ENCODE measurements around the gene MGAT4A. TPM values are rescaled to one million over a fixed set of nuclear protein-coding genes. Genes with fewer than 3 reads are reported as not detected.

The MGAT4A gene
- total and polyA plus RNA-seq, 9 donors: 3.9 to 14.7 (median 12.6) TPM

- intact Hi-C loops (cut with DNase I): no loop called here
- no peak for TF ChIP-seq EP300 (IDR thresholded peaks at IDR 0.05)
- TF ChIP-seq CTCF (IDR thresholded peaks at IDR 0.05): no peak
- TF ChIP-seq POLR2A (IDR thresholded peaks at IDR 0.05): no peak
- Histone ChIP-seq H3K9me3 (no peaks in the 10 kb centered on the region), H3K4me3 (no peak overlapping the region), H3K36me3 (no peaks in the 10 kb centered on the region), H3K27ac (no peak overlapping the region), H3K27me3 (no peaks in the 10 kb centered on the region), H3K4me1 (ENCODE audit: insufficient read depth) (no peaks in the 10 kb centered on the region)
- 80 to 86% (median 85%) methylated on average over 14 of the region's 14 CpGs for WGBS, 3 donors
- no peak for DNase-seq
These were observed 38.9 kb upstream of the MGAT4A start for GRCh38 chr2:98769784-98770183.

GRCh38 chr2:98769114-98769476 lies 38.2 kb upstream of the MGAT4A start:
- intact Hi-C loops (cut with DNase I): no loop called here
- Histone ChIP-seq H3K4me3 (no peak overlapping the region), H3K36me3 (no peaks in the 10 kb centered on the region), H3K4me1 (ENCODE audit: insufficient read depth) (no peaks in the 10 kb centered on the region), H3K27ac (no peak overlapping the region), H3K9me3 (no peaks in the 10 kb centered on the region), H3K27me3 (no peaks in the 10 kb centered on the region)
- 87 to 90% (median 90%) methylated on average over 6 of the region's 6 CpGs for WGBS, 3 donors
- TF ChIP-seq POLR2A (IDR thresholded peaks at IDR 0.05) (no peak), CTCF (IDR thresholded peaks at IDR 0.05) (no peak), EP300 (IDR thresholded peaks at IDR 0.05) (no peak)
- no peak for DNase-seq

- no peak overlapping the region for H3K27ac ChIP-seq
- DNase-seq: no peak
- intact Hi-C loops (cut with DNase I): no loop called here
- 49 to 53% (median 50%) methylated on average over 7 of the region's 7 CpGs for WGBS, 3 donors
- H3K36me3 ChIP-seq: no peaks in the 10 kb centered on the region
- no peak overlapping the region for H3K4me3 ChIP-seq
- H3K9me3 ChIP-seq: no peaks in the 10 kb centered on the region
- no peaks in the 10 kb centered on the region for H3K27me3 ChIP-seq
- TF ChIP-seq CTCF (IDR thresholded peaks at IDR 0.05) (no peak), EP300 (IDR thresholded peaks at IDR 0.05) (no peak), POLR2A (IDR thresholded peaks at IDR 0.05) (no peak)
- H3K4me1 ChIP-seq (ENCODE audit: insufficient read depth): no peaks in the 10 kb centered on the region
These were observed 37.6 kb upstream of the MGAT4A start for GRCh38 chr2:98768384-98769113.

- WGBS, 3 donors: 86 to 94% (median 92%) methylated on average over 4 of the region's 4 CpGs
- no peaks in the 10 kb centered on the region for H3K36me3 ChIP-seq
- H3K27ac ChIP-seq: no peak overlapping the region
- TF ChIP-seq EP300 (IDR thresholded peaks at IDR 0.05) (no peak), CTCF (IDR thresholded peaks at IDR 0.05) (no peak)
- H3K4me1 ChIP-seq (ENCODE audit: insufficient read depth): no peaks in the 10 kb centered on the region
- no peak overlapping the region for H3K4me3 ChIP-seq
- no peaks in the 10 kb centered on the region for H3K27me3 ChIP-seq
- no peak for DNase-seq
- intact Hi-C loops (cut with DNase I): no loop called here
- H3K9me3 ChIP-seq: no peaks in the 10 kb centered on the region
These were observed 33.6 kb upstream of the MGAT4A start for GRCh38 chr2:98764499-98764898.
